DMS153 treated with DMSO at 0.1 percent for 48 hours (cell line): ENCODE data around the gene ERF.

Source experiments
- DNase-seq: peaks from one replicate; lab custom pipeline; 2025; ENCODE audit not compliant: unreplicated experiment; lab: John Stamatoyannopoulos, UW

Gene ERF

DNA sequence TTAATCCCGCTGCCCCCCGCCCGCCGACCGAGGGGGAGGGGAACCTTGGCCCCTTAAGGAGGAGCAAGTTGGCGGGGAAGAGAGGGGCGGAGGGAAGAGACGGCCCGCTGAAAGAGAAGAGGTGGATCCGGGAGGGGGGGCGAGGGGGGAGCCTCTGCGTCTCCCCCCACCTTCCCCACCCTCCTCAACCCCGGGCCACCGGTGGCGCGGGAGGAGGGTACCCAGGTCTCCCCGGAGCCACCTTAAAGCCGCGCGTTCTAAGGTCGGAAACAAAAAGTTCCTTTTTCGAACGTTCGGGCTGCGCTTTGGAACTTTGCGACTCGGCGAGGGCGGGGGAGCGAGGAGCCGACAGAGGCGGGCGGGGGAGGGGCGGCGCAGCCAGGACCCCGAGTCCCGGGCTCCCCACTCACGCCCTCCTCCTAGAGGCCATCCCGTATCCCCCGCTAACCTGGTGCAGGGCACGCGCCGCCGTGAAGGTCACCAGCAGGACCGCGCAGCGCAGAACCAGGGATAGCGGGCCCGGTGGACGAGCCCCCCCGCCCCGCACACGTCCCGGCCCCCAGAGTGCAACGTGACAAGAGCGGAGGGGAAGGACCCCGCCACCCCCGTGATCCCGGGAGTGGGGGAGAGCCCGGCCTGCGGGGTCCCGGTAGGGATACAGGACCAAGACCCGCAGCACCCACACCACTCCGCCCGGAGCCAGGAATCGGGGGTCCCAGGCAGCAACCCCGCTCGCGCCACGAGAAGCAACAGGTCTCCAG is 659 bp downstream of the ERF start:
- DNase-seq, result no peak

GRCh38 chr19:42253245-42254088 is 1.5 kb downstream of the ERF start:
- no peak for DNase-seq

DNA sequence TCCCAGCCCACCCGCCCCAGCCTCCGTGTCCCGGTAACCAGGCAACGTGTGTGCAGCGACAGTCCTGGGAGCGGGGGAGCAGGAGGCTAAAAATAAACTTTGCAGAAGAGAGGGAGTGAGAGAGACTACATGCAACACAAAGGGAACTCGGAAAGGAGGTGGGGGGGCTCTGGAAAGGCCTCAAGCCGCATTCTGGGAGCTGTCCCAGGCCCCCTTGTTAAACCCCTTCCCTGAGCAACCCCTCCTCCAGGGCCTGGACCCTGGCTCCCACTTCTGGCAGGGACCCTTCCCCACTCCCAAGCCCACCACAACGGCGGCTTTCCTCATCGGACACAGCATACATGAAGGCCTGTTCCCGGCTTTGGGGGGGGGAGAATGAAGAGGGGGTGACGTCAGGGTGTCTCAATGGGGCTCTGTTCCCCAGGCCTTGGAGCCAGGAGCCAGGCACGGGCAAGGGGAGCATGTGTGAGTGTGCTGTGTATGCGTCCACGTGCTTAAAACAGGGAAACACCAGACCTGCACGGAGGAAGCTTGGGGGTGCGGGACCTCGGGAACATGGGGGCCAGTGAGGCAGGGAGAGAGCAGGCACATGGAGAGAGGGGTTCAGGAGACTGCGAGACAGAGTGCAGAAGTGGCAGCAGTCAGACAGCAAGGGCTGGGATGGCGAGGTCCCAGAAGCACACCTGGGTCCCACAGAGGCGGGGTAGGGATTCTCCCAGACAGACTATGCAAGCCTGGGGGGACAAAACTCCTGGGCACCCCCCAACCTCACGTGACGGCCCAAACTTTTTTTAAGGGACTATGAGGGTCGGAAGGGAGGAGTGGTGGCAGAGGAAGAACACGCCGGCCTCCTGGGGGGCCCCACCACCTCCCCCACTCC is 2.3 kb downstream of the ERF start:
- DNase-seq, result no peak

- no peak for DNase-seq
These were observed 3.2 kb downstream of the ERF start for GRCh38 chr19:42251572-42252358.

GRCh38 chr19:42250666-42251531 is 4.0 kb downstream of the ERF start:
- no peak for DNase-seq

GRCh38 chr19:42250183-42250665 is 4.7 kb downstream of the ERF start:
- no peak for DNase-seq

DNA sequence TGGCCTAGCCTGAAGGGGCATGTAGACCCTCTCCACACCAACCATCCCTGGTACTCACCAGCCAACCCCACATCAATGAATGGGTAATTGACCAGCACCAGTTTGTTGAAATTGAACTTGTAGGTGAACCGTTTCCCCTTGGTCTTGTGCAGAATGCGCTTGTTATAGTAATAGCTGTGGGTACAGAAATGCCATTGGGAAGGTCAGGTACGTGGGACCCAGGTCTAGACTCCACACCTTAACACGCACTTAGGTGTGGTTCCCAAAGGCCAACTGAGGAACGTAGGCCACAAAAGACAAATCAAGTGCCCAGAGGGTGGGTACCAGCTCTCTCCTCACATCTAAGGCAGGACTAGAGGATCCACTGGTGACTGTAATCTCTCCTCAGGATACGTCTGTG is 5.2 kb downstream of the ERF start:
- no peak for DNase-seq

DNA sequence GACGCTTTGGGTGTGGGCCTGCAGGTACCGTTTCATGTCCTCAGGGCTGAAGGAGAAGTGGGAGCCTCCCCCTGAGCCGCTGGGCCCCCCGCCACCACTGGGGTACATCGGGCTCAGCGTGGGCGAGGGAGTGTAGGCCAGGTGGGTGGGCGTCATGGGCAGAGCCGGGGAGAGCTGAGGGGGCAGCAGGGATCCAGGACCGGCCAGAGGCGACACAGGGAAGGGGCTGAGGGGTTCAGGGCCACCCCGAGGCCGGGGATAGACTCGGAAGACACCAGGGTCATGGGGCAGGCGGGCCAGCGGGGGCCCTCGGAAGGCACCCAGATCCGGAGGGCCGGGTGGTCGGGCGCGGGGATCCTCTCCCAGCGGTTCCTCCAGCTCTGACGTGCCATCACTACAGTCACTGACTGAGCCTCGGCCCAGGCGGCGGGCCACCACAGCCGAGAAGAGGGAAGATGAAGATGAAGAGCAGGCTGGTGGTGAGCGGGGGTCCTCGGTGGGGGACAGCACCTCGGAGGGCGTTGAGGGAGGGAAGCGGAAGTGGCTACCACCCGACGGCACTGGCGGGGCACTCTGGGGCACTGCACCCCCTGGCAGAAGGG is 5.7 kb downstream of the ERF start:
- no peak for DNase-seq

DNA sequence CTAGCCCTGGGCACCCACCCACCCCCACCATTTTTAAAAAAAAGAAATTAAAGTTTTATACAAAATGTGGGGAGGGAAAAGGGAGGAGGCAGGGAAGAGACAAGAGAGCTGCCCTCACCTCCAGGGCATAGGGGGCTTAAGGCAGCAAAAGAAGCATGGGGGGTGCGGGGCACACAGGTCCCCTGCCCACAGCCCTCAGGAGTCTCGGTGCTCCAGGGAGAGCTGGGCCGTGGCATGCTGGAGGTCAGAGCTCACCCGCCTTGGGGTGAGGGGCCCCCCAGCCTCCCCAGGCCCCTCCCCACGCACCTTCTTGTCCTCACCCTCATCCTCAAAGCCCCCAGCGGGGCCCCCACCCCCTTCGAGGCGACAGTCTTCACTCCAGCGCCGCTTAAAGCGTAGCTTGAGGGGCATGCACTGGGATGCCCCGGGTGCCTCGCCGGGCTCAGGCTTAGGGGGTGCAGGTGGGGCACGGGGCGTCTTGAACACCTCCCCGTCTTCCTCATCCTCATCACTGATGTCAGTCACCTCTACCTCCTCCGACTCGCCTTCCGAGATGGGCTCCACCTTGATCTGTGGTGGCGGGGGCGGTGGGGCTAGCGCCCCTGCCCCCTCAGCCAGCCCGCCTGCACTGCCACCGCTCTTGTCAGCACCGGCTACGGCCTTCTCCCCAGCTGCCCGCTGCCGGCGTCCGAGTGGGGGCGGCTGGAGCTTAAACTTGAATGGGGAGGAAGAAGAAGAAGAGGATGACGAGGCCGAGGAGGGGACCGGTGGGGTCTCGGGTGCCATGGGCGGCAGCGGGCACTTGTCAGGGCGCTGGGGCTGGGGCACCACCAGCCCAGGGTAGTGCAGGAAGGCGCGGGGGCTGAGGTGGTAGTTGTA is 6.4 kb downstream of the ERF start:
- DNase-seq, result no peak

DNA sequence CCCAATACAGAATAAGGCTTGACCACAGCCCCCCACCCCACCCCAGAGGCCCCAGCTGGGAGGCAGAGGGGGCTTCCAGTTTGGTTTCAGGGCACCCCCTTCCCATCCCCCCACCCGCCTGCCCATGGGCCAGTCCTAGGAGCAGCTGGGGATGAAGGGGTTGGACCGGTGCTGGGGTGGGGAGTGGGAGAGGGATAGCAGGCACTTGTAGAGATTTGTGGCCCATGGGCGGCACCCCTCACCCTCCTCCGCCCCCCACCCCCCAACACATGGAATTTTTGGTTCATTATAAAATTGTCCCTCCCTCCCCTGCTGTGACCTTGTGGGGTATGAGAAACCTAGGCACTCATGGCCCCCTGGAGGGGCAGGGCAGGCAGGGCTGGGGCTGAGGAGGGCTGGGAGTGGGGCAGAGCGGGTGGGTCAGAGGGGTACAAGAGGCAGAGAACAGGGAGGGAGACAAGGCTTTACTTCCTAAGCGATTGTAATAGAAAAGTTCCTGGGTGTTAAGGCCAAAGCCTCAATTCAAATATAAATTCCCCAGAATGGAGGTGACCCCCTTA is 7.2 kb downstream of the ERF start:
- DNase-seq, result no peak

DNA sequence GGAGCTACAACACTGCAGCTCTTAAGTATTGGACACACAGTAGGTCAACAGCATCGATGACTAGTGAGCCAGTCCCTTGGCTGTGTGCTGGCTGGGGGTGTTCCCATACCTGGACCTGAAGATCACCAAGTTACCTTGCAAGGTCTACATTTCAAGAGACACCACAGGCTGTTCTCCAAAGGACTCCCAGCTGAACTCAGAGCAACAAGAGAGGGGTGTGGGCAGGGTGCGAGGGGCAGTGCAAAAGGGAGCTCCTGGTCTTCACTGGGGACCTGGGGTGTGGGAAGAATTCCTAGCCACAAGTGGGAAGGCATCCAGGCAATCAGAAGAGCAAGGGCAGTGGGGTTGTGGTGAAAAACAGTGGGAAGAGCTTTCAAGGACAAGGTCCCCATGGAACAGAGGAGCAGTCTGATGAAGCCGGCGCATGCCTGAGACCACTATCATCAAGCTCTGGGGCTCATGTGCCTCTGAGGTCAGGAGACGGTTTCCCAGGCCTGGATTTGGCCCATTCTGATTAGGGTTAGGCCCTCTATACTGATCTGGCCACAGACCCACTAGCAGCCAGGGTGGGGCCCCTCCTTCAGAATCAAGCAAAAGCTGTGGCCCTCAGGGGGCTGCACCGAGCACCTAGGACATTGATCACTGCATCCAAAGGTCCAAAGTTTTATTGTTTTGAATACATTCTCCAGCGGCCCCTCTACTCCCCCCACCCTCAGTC is 7.8 kb downstream of the ERF start:
- DNase-seq, result no peak

DNA sequence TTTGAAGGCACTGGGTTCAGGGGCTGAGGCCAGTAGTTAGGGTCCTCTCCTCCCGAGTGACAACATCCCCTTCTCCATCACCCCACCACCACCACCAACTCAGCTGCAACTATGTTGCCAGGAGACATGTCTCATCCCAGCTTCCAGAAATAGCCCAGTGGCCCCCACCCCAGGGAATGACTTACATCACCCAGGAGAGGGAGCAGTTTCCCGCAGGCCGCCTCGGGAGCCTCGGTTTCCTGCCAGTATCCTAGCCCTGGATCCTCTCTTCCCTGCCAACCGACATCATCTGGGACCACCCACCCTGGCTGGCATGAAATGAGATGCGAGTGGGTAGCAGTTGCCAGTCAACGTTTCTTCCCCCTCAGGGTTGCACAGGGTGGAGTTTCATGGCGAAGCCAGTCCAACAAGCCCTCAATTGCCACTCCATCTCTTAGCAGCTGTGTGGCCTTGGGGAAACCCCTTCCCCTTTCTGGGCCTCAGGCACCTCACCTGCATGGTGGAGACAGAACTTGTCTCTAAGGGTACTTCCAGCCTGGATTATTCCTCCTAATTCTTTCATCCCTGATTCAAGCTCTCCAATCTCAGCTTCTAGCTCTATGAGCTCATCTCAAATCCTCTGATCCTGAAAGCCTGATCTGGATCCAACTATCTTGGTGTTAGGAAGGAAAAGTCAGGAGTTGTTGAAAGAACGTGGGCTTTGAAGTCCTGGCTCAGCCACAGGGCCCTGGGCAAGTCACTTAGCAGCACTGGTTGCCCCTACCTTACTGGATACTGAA is 8.6 kb downstream of the ERF start:
- DNase-seq, result peak; percentile 42

- DNase-seq, result no peak
These were observed 9.7 kb downstream of the ERF start for GRCh38 chr19:42245231-42245630.

GRCh38 chr19:42244347-42245220 is 10.3 kb downstream of the ERF start:
- peak; percentile 86 for DNase-seq
